GM23248 (cell line): Measurements from ENCODE around the gene IRX2. TPM values are rescaled to one million over a fixed set of nuclear protein-coding genes. Genes with fewer than 3 reads are reported as not detected.

ENCODE experiments used
- DNase-seq: peaks from one replicate; pipeline ENCODE4 v3.0.0-alpha.2; 2015
- H2AFZ ChIP-seq: fragments of 200-600 bp; sonication (generic); 2 replicates; pipeline ENCODE4 v1.6.1; 2016; ENCODE audit warnings: antibody characterized with exemption
- H3F3A ChIP-seq: fragments of 200-600 bp; sonication (generic); 2 replicates; pipeline ENCODE4 v1.6.1; 2016; ENCODE audit warnings: mild to moderate bottlenecking, antibody characterized with exemption, mixed run types; ENCODE audit not compliant: insufficient read depth
- H3K27ac ChIP-seq: fragments of 200-600 bp; sonication (generic); 2 replicates; pipeline ENCODE4 v1.5.1; 2016; ENCODE audit warnings: mild to moderate bottlenecking
- H3K27me3 ChIP-seq: fragments of 200-600 bp; sonication (generic); replicated peaks from 2 replicates; pipeline ENCODE4 v1.6.1; 2016; ENCODE audit warnings: mild to moderate bottlenecking; ENCODE audit not compliant: insufficient read depth
- H3K36me3 ChIP-seq: fragments of 200-600 bp; sonication (generic); 2 replicates; pipeline ENCODE4 v1.6.1; 2016; ENCODE audit warnings: low read depth, mild to moderate bottlenecking
- H3K4me1 ChIP-seq: fragments of 200-600 bp; sonication (generic); 2 replicates; pipeline ENCODE4 v1.6.1; 2016; ENCODE audit warnings: mild to moderate bottlenecking; ENCODE audit not compliant: insufficient read depth
- H3K4me2 ChIP-seq: fragments of 200-600 bp; sonication (generic); one replicate; pipeline ENCODE4 v1.6.1; 2016; ENCODE audit warnings: mild to moderate bottlenecking; ENCODE audit not compliant: unreplicated experiment
- H3K4me3 ChIP-seq: fragments of 200-600 bp; sonication (generic); 2 replicates; pipeline ENCODE4 v1.5.1; 2016; ENCODE audit warnings: mild to moderate bottlenecking
- H3K79me2 ChIP-seq: fragments of 200-600 bp; sonication (generic); 2 replicates; pipeline ENCODE4 v1.6.1; 2016; ENCODE audit warnings: mild to moderate bottlenecking; ENCODE audit not compliant: insufficient read depth
- H3K9ac ChIP-seq: fragments of 200-600 bp; sonication (generic); 2 replicates; pipeline ENCODE4 v1.6.1; 2016; ENCODE audit warnings: mild to moderate bottlenecking
- H3K9me2 ChIP-seq: fragments of 200-600 bp; sonication (generic); 2 replicates; pipeline ENCODE4 v1.6.1; 2016; ENCODE audit warnings: mixed run types, mild to moderate bottlenecking, moderate library complexity; ENCODE audit not compliant: insufficient read depth
- H3K9me3 ChIP-seq: fragments of 200-600 bp; sonication (generic); one replicate; pipeline ENCODE4 v1.6.1; 2017; ENCODE audit warnings: low read depth
- H4K20me1 ChIP-seq: fragments of 200-600 bp; sonication (generic); 2 replicates; pipeline ENCODE4 v1.6.0; 2016; ENCODE audit not compliant: insufficient read depth
- EZH2 ChIP-seq: fragments of 200-600 bp; sonication (generic); IDR thresholded peaks from 2 replicates; pipeline ENCODE4 v1.6.1; 2018; ENCODE audit warnings: antibody characterized with exemption, mild to moderate bottlenecking; ENCODE audit not compliant: insufficient read depth, poor library complexity, severe bottlenecking
- EZH2phosphoT487 ChIP-seq: fragments of 200-600 bp; sonication (generic); IDR thresholded peaks from 2 replicates; pipeline ENCODE4 v1.6.1; 2018; ENCODE audit warnings: antibody characterized with exemption, moderate library complexity, mild to moderate bottlenecking, low read depth; ENCODE audit not compliant: insufficient read depth
- WGBS, 2 experiments: methylation state at CpG; one replicate each; pipeline ENCODE4 v1.1.6; 2015 to 2017; ENCODE audit warnings: low lambda C conversion rate in 2 of 2, low coverage in 1 of 2; ENCODE audit errors: missing lambda C conversion rate in 2 of 2; 5-methylcytosine and 5-hydroxymethylcytosine counted together
- in situ Hi-C: fragments of 300-500 bp; cut with MboI; formaldehyde crosslinking; loops from 2 replicates; pipeline ENCODE4 v1.15.0; 2020
- polyA plus RNA-seq: library from polyadenylated mRNA; unstranded; fragments of >200 nt; fragmentation: Nextera tagmentation; extraction: Ambion mirVana; gene quantifications from 2 replicates; pipeline ENCODE4 v1.2.1, GENCODE V29; 2016
- total RNA-seq: library from RNA; depleted of rRNA; stranded (reverse); fragments of >200 nt; shearing (Covaris generic); gene quantifications from 2 replicates; pipeline ENCODE4 v1.2.3, GENCODE V29; 2014

IRX2 gene
- total and polyA plus RNA-seq, 2 experiments from 2014 or later: 6.1 to 30.6 TPM

GRCh38 chr5:2697446-2698200 lies 53.9 kb downstream of the IRX2 start:
- Histone ChIP-seq H3K79me2 (no peaks in the 10 kb centered on the region), H4K20me1 (no peaks in the 10 kb centered on the region), H3K4me2 (no peak overlapping the region), H3K27me3 (no peaks in the 10 kb centered on the region; the same call in 1 of the 2 replicates), H3K9me3 (no peaks in the 10 kb centered on the region), H3K4me3 (no peak overlapping the region), H3K36me3 (no peaks in the 10 kb centered on the region), H3K9me2 (no peaks in the 10 kb centered on the region), H3K27ac (no peak overlapping the region), H3F3A (no peaks in the 10 kb centered on the region), H2AFZ (no peak overlapping the region), H3K4me1 (no peaks in the 10 kb centered on the region), H3K9ac (no peak overlapping the region)
- DNase-seq: no peak
- no peak for TF ChIP-seq EZH2phosphoT487
- TF ChIP-seq EZH2: no peak
- in situ Hi-C loops: no loop called here
- 41 to 49% methylated on average over 23 of the region's 23 CpGs for WGBS, 2 experiments

DNA sequence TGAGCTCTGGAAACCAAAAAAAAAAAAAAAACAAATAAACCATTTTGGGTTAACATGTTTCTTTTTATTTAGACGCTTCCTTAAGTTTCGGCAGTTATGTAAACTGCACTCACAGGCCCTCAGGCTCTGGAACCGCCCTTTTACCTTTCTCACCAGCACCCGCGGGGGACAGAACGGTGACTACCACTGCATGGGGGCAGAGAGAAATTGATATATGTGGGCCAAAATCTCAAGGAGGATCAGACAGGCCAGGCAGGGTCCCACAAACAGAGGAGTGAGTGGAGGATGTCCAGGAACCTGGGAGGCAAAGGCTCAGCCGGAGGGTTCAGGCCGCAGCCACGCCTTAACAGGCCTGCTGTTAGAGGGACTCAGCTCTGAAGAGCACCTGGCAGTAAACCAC lies 54.4 kb downstream of the IRX2 start:
- Histone ChIP-seq H3K9me3 (no peaks in the 10 kb centered on the region), H3F3A (no peaks in the 10 kb centered on the region), H3K4me2 (no peak overlapping the region), H3K36me3 (no peaks in the 10 kb centered on the region), H3K9me2 (no peaks in the 10 kb centered on the region), H3K9ac (no peak overlapping the region), H2AFZ (no peak overlapping the region), H3K79me2 (no peaks in the 10 kb centered on the region), H3K4me3 (no peak overlapping the region), H3K27me3 (no peaks in the 10 kb centered on the region; the same call in 1 of the 2 replicates), H3K27ac (no peak overlapping the region), H4K20me1 (no peaks in the 10 kb centered on the region), H3K4me1 (no peaks in the 10 kb centered on the region)
- no peak for DNase-seq
- TF ChIP-seq EZH2: no peak
- TF ChIP-seq EZH2phosphoT487: no peak
- WGBS, 2 experiments: 64 to 84% methylated on average over 9 of the region's 9 CpGs
- in situ Hi-C loops: no loop called here
